ENCODE measurements around the gene RELA. TPM values are rescaled to one million over a fixed set of nuclear protein-coding genes. Genes with fewer than 3 reads are reported as not detected.
"Not testable (repeated sequence)": the region's sequence is repeated elsewhere in the genome, so short reads cannot be mapped to it uniquely, and the experiment has no call there.

The RELA gene
- total RNA-seq, 1 donor = 31.8 TPM

DNA sequence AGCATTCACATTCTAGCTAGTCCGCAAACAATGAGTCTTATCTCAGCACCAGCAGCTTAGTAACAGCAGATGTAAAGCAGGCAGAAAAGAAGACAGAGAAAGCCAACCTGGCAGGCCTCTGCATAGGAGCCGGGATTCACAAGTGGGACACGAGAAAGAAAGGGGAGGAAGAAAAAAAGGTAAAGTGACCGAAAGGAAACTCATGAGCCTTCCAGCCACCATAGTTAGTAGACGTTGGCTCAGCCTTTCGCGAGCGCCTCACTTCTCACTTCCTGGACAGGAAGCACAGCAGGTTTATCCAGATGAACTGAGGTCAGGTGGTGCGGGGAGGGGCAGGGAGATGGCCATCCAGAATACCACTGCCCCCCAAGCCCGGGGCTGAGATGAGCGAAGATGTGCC, 29.7 kb upstream of the RELA start:
- H3K9me3 ChIP-seq (ENCODE audit: low read depth, low read length) = no peaks in the 10 kb centered on the region
- peaks cover 5% of the 10 kb centered on the region for H3K27me3 ChIP-seq (ENCODE audit: insufficient read depth, low read length)
- H3K4me1 ChIP-seq (ENCODE audit: insufficient read depth, low read length) = no peaks in the 10 kb centered on the region
- no peak overlapping the region for H3K4me2 ChIP-seq (ENCODE audit: insufficient read depth, low read length)
- H3K27ac ChIP-seq (ENCODE audit: low read depth, low read length) = no peak overlapping the region
- H4K20me1 ChIP-seq (ENCODE audit: insufficient read depth, low read length) = no peaks in the 10 kb centered on the region
- no peak for DNase-seq (ENCODE audit: insufficient read length, low spot score, missing footprints)
- H3K79me2 ChIP-seq (ENCODE audit: insufficient read depth, low read length) = no peaks in the 10 kb centered on the region
- H3K36me3 ChIP-seq (ENCODE audit: insufficient read depth, low read length) = no peaks in the 10 kb centered on the region
- no peak overlapping the region for H2AFZ ChIP-seq (ENCODE audit: low read length)
- TF ChIP-seq, protein P1, sequence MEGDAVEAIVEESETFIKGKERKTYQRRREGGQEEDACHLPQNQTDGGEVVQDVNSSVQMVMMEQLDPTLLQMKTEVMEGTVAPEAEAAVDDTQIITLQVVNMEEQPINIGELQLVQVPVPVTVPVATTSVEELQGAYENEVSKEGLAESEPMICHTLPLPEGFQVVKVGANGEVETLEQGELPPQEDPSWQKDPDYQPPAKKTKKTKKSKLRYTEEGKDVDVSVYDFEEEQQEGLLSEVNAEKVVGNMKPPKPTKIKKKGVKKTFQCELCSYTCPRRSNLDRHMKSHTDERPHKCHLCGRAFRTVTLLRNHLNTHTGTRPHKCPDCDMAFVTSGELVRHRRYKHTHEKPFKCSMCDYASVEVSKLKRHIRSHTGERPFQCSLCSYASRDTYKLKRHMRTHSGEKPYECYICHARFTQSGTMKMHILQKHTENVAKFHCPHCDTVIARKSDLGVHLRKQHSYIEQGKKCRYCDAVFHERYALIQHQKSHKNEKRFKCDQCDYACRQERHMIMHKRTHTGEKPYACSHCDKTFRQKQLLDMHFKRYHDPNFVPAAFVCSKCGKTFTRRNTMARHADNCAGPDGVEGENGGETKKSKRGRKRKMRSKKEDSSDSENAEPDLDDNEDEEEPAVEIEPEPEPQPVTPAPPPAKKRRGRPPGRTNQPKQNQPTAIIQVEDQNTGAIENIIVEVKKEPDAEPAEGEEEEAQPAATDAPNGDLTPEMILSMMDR (IDR thresholded peaks at IDR 0.05; ENCODE audit: extremely low read depth, low read depth, low read length) = no peak
- H3K4me3 ChIP-seq (ENCODE audit: insufficient read depth, low read length) = no peak overlapping the region

DNA sequence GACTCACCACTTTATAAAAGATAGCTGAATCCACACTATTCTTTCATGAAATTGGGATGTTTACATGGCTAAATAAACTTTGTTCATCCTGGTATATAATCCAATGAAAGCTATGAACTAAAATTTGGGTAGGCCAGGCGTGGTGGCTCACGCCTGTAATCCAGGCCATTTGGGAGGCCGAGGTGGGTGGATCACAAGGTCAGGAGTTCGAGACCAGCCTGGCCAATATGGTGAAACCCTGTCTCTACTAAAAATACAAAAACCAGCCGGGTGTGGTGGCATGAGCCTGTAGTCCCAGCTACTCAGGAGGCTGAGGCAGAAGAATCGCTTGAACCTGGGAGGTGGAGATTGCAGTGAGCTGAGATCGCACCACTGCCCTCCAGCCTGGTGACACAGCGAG, 29.1 kb upstream of the RELA start:
- not testable (repeated sequence) for H3K4me1 ChIP-seq (ENCODE audit: insufficient read depth, low read length); H2AFZ ChIP-seq (ENCODE audit: low read length); H3K79me2 ChIP-seq (ENCODE audit: insufficient read depth, low read length); DNase-seq (ENCODE audit: insufficient read length, low spot score, missing footprints); H3K9me3 ChIP-seq (ENCODE audit: low read depth, low read length); H3K27me3 ChIP-seq (ENCODE audit: insufficient read depth, low read length); H3K36me3 ChIP-seq (ENCODE audit: insufficient read depth, low read length); H4K20me1 ChIP-seq (ENCODE audit: insufficient read depth, low read length); H3K4me2 ChIP-seq (ENCODE audit: insufficient read depth, low read length); H3K4me3 ChIP-seq (ENCODE audit: insufficient read depth, low read length); H3K27ac ChIP-seq (ENCODE audit: low read depth, low read length)

DNA sequence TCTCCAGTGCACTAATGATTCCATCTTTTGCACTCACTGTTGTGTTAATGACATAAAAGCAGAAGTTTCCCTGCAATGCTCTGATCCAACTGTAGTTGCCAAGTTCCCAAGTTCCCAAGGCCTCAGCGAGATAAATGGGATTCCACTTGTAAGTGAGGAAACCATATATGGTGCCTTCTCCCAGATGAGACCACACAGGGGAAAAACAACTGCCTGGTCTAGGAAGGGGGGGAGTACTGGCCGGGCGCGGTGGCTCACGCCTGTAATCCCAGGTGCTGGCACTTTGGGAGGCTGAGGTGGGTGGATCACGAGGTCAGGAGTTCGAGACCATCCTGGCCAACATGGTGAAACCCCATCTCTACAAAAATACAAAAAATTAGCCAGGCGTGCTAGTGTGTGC, 23.3 kb upstream of the RELA start:
- Histone ChIP-seq H3K36me3 (ENCODE audit: insufficient read depth, low read length) (no peaks in the 10 kb centered on the region), H3K4me1 (ENCODE audit: insufficient read depth, low read length) (no peaks in the 10 kb centered on the region)
- no peak for DNase-seq (ENCODE audit: insufficient read length, low spot score, missing footprints)

DNA sequence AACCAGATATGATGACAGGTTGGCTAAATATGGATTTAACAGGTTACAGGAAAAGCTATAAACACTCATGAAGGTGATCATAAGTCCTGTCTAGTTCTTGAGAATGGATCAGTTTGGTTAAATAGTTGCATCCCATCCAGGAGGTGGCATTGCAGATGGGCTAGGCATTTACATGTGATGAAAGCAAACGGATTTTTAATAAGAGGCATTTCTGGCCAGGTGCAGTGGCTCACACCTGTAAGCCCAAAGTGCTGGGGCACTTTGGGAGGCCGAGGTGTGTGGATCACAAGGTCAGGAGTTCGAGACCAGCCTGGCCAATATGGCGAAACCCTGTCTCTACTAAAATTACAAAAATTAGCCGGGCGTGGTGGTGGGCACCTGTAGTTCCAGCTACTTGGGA, 20.8 kb upstream of the RELA start:
- not testable (repeated sequence) for H3K4me1 ChIP-seq (ENCODE audit: insufficient read depth, low read length); H3K27ac ChIP-seq (ENCODE audit: low read depth, low read length); H3K79me2 ChIP-seq (ENCODE audit: insufficient read depth, low read length); H3K36me3 ChIP-seq (ENCODE audit: insufficient read depth, low read length); H3K4me3 ChIP-seq (ENCODE audit: insufficient read depth, low read length); H3K4me2 ChIP-seq (ENCODE audit: insufficient read depth, low read length); DNase-seq (ENCODE audit: insufficient read length, low spot score, missing footprints); H3K9me3 ChIP-seq (ENCODE audit: low read depth, low read length); H2AFZ ChIP-seq (ENCODE audit: low read length); H4K20me1 ChIP-seq (ENCODE audit: insufficient read depth, low read length)
- peaks cover 21% of the 10 kb centered on the region for H3K27me3 ChIP-seq (ENCODE audit: insufficient read depth, low read length)

More for the DNA sequence above, 23.3 kb upstream of the RELA start:
- Histone ChIP-seq H3K27me3 (ENCODE audit: insufficient read depth, low read length) (peaks cover 21% of the 10 kb centered on the region), H3K4me2 (ENCODE audit: insufficient read depth, low read length) (no peak overlapping the region), H3K79me2 (ENCODE audit: insufficient read depth, low read length) (no peaks in the 10 kb centered on the region), H4K20me1 (ENCODE audit: insufficient read depth, low read length) (no peaks in the 10 kb centered on the region), H2AFZ (ENCODE audit: low read length) (no peak overlapping the region), H3K9me3 (ENCODE audit: low read depth, low read length) (no peaks in the 10 kb centered on the region), H3K27ac (ENCODE audit: low read depth, low read length) (no peak overlapping the region), H3K4me3 (ENCODE audit: insufficient read depth, low read length) (no peak overlapping the region)
- TF ChIP-seq, protein P1 (IDR thresholded peaks at IDR 0.05; ENCODE audit: extremely low read depth, low read depth, low read length) = no peak

DNA sequence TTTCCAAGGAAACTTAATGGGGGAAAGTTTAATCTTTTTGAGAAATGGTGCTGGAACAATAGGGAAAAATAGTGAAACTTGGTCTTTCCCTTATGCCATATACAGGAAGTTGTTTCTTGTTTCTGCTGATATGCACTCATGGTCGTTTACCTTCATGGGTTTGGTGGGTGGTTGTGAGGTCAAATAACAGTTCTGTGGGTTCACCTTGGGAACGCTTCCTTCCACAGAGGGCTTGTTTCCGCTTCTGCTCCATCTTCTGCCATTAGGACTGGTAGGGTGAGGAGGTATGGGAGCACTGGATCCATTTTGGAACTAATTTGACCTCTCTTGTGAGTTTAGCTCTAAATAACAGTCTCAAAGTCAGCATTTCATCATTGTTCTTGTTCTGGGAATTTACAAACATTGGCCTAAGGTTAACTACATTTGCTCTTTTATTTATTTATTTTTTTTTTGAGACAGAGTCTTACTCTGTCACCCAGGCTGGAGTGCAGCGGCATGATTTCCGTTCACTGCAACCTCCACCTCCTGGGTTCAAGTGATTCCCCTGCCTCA, 17.6 kb upstream of the RELA start:
- no peaks in the 10 kb centered on the region for H4K20me1 ChIP-seq (ENCODE audit: insufficient read depth, low read length)
- no peak for DNase-seq (ENCODE audit: insufficient read length, low spot score, missing footprints)
- no peaks in the 10 kb centered on the region for H3K4me1 ChIP-seq (ENCODE audit: insufficient read depth, low read length)
- H3K4me3 ChIP-seq (ENCODE audit: insufficient read depth, low read length) = no peak overlapping the region
- H2AFZ ChIP-seq (ENCODE audit: low read length) = no peak overlapping the region
- H3K36me3 ChIP-seq (ENCODE audit: insufficient read depth, low read length) = no peaks in the 10 kb centered on the region
- no peaks in the 10 kb centered on the region for H3K9me3 ChIP-seq (ENCODE audit: low read depth, low read length)
- peaks cover 19% of the 10 kb centered on the region for H3K27me3 ChIP-seq (ENCODE audit: insufficient read depth, low read length)
- no peaks in the 10 kb centered on the region for H3K79me2 ChIP-seq (ENCODE audit: insufficient read depth, low read length)
- TF ChIP-seq, protein P1 (IDR thresholded peaks at IDR 0.05; ENCODE audit: extremely low read depth, low read depth, low read length) = no peak
- no peak overlapping the region for H3K4me2 ChIP-seq (ENCODE audit: insufficient read depth, low read length)
- H3K27ac ChIP-seq (ENCODE audit: low read depth, low read length) = no peak overlapping the region
